Brain microvascular endothelial cell (primary cell): ENCODE data around the gene PIR.

ENCODE experiments used
- DNase-seq: peaks from one replicate; pipeline ENCODE4 v3.0.0-alpha.2; 2020
- H3K27ac ChIP-seq: fragments of 250-450 bp; sonication (Bioruptor Pico); 2 replicates; pipeline ENCODE4 v1.5.1; 2020; ENCODE audit warnings: mild to moderate bottlenecking, moderate library complexity
- H3K27me3 ChIP-seq: fragments of 250-450 bp; sonication (Bioruptor Pico); replicated peaks from 2 replicates; pipeline ENCODE4 v1.5.1; 2020; ENCODE audit warnings: mild to moderate bottlenecking
- H3K36me3 ChIP-seq: fragments of 250-450 bp; sonication (Bioruptor Pico); replicated peaks from 2 replicates; pipeline ENCODE4 v1.5.1; 2020; ENCODE audit warnings: mild to moderate bottlenecking
- H3K4me3 ChIP-seq: 2 replicates; pipeline ENCODE4 v1.5.1; 2011; ENCODE audit warnings: low read depth, mild to moderate bottlenecking, control low read depth, low read length, moderate library complexity
- CTCF ChIP-seq: IDR thresholded peaks from 2 replicates; pipeline ENCODE4 v1.5.1; 2011; ENCODE audit warnings: low read depth, mild to moderate bottlenecking, moderate library complexity, low read length, control low read depth, inconsistent platforms; ENCODE audit errors: missing control alignments
- in situ Hi-C: cut with HindIII; loops from 2 replicates; pipeline ENCODE4 v1.10.0; 2017; ENCODE audit warnings: low sequenced_read_pairs, low pct_ligation_motif_present

PIR gene

DNA sequence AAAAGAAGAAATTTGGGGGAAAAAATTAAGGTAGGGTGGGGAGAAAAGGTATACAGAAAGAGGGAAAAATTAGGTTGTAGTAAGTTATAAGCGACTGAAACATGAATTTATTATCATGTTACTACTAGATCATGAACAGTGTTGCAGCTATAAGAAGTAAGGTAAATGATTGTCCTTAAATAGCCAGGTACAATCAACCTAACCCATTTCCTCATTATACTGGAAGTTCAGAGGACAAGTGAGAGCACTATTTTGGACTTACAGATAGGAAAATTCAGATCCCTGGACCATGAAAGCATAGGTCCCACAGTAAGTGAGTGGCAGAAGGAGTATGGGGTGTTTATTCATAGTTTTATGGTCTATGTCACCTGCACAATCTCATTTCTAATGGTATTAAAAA lies 23.5 kb downstream of the PIR start:
- DNase-seq = no peak
- no peaks in the 10 kb centered on the region for H3K36me3 ChIP-seq
- TF ChIP-seq CTCF = no peak
- H3K27me3 ChIP-seq = no peaks in the 10 kb centered on the region
- no peak overlapping the region for H3K27ac ChIP-seq
- no peak overlapping the region for H3K4me3 ChIP-seq
- in situ Hi-C loops = no loop called here

- Histone ChIP-seq H3K36me3 (no peaks in the 10 kb centered on the region), H3K4me3 (no peak overlapping the region), H3K27me3 (no peaks in the 10 kb centered on the region), H3K27ac (no peak overlapping the region)
- peak; percentile 32 for TF ChIP-seq CTCF
- peak; percentile 20 for DNase-seq
- in situ Hi-C loops = no loop called here
Measured at GRCh38 chrX:15468036-15468435, 25.1 kb downstream of the PIR start.

DNA sequence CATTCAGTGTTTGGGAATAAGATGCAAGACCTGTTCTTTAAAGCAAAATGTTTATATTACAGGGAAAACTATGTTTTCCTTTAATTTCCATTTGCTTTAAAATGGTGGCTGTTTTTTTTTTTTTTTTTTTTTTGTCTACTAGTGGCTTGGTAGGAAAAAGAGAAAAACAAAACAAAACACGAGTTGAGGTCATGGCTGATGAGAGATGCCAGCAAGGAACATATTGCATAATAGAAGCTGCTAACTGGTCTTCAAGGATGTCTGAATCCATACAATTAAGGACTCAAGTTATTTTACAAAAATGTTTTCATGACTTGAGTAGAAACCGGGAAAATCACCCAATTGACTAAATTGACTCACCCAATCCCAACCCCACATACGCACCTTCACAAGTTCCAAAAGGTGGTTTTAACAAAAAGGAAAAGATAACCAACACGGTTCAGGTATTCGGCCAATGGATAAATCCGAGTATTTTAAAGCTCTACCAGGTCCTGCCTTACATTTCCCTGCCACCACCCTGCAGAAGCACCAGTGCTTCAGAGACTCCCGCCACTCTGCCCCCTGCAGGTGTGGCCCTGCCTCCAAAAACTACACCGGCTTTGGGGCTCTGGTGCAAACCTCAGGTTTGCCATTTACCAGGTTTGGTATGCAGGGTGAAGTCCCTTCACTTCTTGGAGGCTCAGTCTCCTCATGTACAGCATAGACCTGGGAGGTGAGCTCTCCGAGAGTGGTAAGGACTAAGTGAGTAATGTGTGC lies 27.1 kb downstream of the PIR start:
- TF ChIP-seq CTCF = peak; percentile 15
- DNase-seq = no peak
- in situ Hi-C loops = no loop called here
- H3K27me3 ChIP-seq = no peaks in the 10 kb centered on the region
- no peak overlapping the region for H3K27ac ChIP-seq
- no peak overlapping the region for H3K4me3 ChIP-seq
- no peaks in the 10 kb centered on the region for H3K36me3 ChIP-seq

- DNase-seq = no peak
- in situ Hi-C loops = no loop called here
- Histone ChIP-seq H3K27ac (no peak overlapping the region), H3K4me3 (no peak overlapping the region), H3K36me3 (no peaks in the 10 kb centered on the region), H3K27me3 (no peaks in the 10 kb centered on the region)
- TF ChIP-seq CTCF = no peak
Measured at GRCh38 chrX:15465347-15465746, 27.8 kb downstream of the PIR start.

DNA sequence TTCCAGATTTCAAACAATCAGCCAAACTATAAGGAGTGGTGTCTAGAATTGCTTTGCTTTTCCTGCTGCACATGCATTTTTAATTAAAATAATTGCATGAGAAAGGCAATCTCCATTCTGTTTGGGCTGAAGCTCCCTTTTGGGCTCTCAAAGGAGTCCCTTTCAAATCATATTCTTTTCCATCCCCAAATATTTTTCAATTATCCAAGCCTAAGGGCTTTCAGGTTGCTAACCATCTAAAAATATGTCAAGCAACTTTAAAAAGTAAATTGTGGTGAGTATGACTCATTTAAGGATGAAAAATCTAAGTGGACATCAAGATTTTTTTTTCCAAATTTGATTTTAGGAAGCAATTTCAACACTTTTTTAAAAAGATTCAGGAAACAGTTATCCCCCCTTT lies 28.4 kb downstream of the PIR start:
- no peak for TF ChIP-seq CTCF
- Histone ChIP-seq H3K36me3 (no peaks in the 10 kb centered on the region), H3K4me3 (no peak overlapping the region), H3K27me3 (no peaks in the 10 kb centered on the region), H3K27ac (no peak overlapping the region)
- DNase-seq = no peak
- in situ Hi-C loops = no loop called here

- in situ Hi-C loops = no loop called here
- no peaks in the 10 kb centered on the region for H3K36me3 ChIP-seq
- H3K27me3 ChIP-seq = no peaks in the 10 kb centered on the region
- H3K4me3 ChIP-seq = no peak overlapping the region
- H3K27ac ChIP-seq = no peak overlapping the region
- TF ChIP-seq CTCF = no peak
- DNase-seq = no peak
Measured at GRCh38 chrX:15451913-15452312, 41.2 kb downstream of the PIR start.
